GM12891 (cell line): ENCODE data around the gene ETFA.

Experiments used
- DNase-seq: peaks from one replicate; pipeline ENCODE4 v3.0.0; 2011; ENCODE audit warnings: low spot score; ENCODE audit not compliant: insufficient read length
- FAIRE-seq: peaks from 2 replicates; lab custom pipeline; 2011; peaks lifted over from hg19 to GRCh38; lab: Jason Lieb, UNC
- PAX5 ChIP-seq: IDR thresholded peaks from 2 replicates; pipeline ENCODE4 v1.6.1; 2011; ENCODE audit warnings: low read length, moderate library complexity, mild to moderate bottlenecking; ENCODE audit not compliant: insufficient read depth, severe bottlenecking
- POLR2A ChIP-seq: IDR thresholded peaks from 2 replicates; pipeline ENCODE4 v1.6.1; 2011; ENCODE audit warnings: low read depth, low read length, control low read depth
- POLR2AphosphoS5 ChIP-seq: IDR thresholded peaks from 2 replicates; pipeline ENCODE4 v1.6.1; 2011; ENCODE audit warnings: low read depth, low read length, control low read depth
- POU2F2 ChIP-seq: IDR thresholded peaks from 2 replicates; pipeline ENCODE4 v1.6.1; 2011; ENCODE audit warnings: low read depth, mild to moderate bottlenecking, control low read depth, low read length, moderate library complexity
- SPI1 ChIP-seq: IDR thresholded peaks from 2 replicates; pipeline ENCODE4 v1.6.1; 2011; ENCODE audit warnings: low read depth, low read length, control low read depth
- TAF1 ChIP-seq: IDR thresholded peaks from 2 replicates; pipeline ENCODE4 v1.6.1; 2011; ENCODE audit warnings: low read depth, low read length, control low read depth

Gene ETFA

GRCh38 chr15:76346669-76347481, 35.6 kb upstream of the ETFA start:
- TF ChIP-seq POLR2AphosphoS5 (no peak), PAX5 (no peak), POU2F2 (no peak), TAF1 (no peak), POLR2A (no peak), SPI1 (no peak)
- no peak for DNase-seq
- FAIRE-seq, result peak; percentile 35

- TF ChIP-seq POLR2A, result no peak
- TF ChIP-seq PAX5, result no peak
- FAIRE-seq (peak; percentile 72), DNase-seq (peak; percentile 55)
Observed at GRCh38 chr15:76345880-76346668, 34.8 kb upstream of the ETFA start.

GRCh38 chr15:76345583-76345879, 34.3 kb upstream of the ETFA start:
- FAIRE-seq, result no peak
- no peak for TF ChIP-seq POLR2A
- no peak for TF ChIP-seq POU2F2
- no peak for TF ChIP-seq PAX5
- no peak for DNase-seq

- DNase-seq, result no peak
- FAIRE-seq, result no peak
- TF ChIP-seq PAX5, result no peak
- TF ChIP-seq POU2F2, result no peak
- TF ChIP-seq POLR2A, result no peak
- no peak for TF ChIP-seq SPI1
- TF ChIP-seq TAF1, result no peak
- TF ChIP-seq POLR2AphosphoS5, result no peak
Observed at GRCh38 chr15:76344893-76345582, 33.8 kb upstream of the ETFA start.

- DNase-seq (no peak), FAIRE-seq (no peak)
- TF ChIP-seq SPI1, result no peak
- TF ChIP-seq POLR2AphosphoS5, result no peak
- TF ChIP-seq PAX5, result no peak
- TF ChIP-seq TAF1, result no peak
Observed at GRCh38 chr15:76343313-76343996, 32.2 kb upstream of the ETFA start.

GRCh38 chr15:76342382-76343201, 31.3 kb upstream of the ETFA start:
- DNase-seq, result no peak
- FAIRE-seq, result peak; percentile 56
- TF ChIP-seq POU2F2, result no peak
- TF ChIP-seq TAF1, result no peak
- no peak for TF ChIP-seq POLR2A
- no peak for TF ChIP-seq SPI1
- no peak for TF ChIP-seq POLR2AphosphoS5
- no peak for TF ChIP-seq PAX5

- TF ChIP-seq POLR2AphosphoS5 (no peak), TAF1 (no peak), POU2F2 (no peak), SPI1 (no peak), PAX5 (no peak), POLR2A (no peak)
- FAIRE-seq (no peak), DNase-seq (no peak)
Observed at GRCh38 chr15:76342058-76342381, 30.8 kb upstream of the ETFA start.

- FAIRE-seq, result no peak
- no peak for TF ChIP-seq POLR2A
- no peak for TF ChIP-seq SPI1
- TF ChIP-seq TAF1, result no peak
- TF ChIP-seq PAX5, result no peak
- no peak for TF ChIP-seq POLR2AphosphoS5
- TF ChIP-seq POU2F2, result no peak
- DNase-seq, result no peak
Observed at GRCh38 chr15:76341366-76342057, 30.2 kb upstream of the ETFA start.
